Osteocyte (in vitro differentiated cells): Measurements from ENCODE around the gene TTL. TPM values are rescaled to one million over a fixed set of nuclear protein-coding genes. Genes with fewer than 3 reads are reported as not detected.
A peak's percentile ranks its signal among the peaks of the same experiment; 100 is the strongest.
"Not testable (repeated sequence)": the region's sequence is repeated elsewhere in the genome, so short reads cannot be mapped to it uniquely, and the experiment has no call there.

Experiments
- DNase-seq: peaks from one replicate; pipeline ENCODE4 v3.0.0; 2021; ENCODE audit warnings: mixed read lengths; ENCODE audit not compliant: unreplicated experiment; ENCODE audit errors: extremely low spot score
- H3K27ac Mint-ChIP-seq: one replicate; pipeline ENCODE4 v1.8.0; 2021; ENCODE audit warnings: mild to moderate bottlenecking, mixed read lengths; ENCODE audit not compliant: unreplicated experiment
- H3K27me3 Mint-ChIP-seq: one replicate; pipeline ENCODE4 v1.8.0; 2021; ENCODE audit warnings: mixed read lengths; ENCODE audit not compliant: unreplicated experiment
- H3K36me3 Mint-ChIP-seq: one replicate; pipeline ENCODE4 v1.8.0; 2021; ENCODE audit warnings: mixed read lengths; ENCODE audit not compliant: unreplicated experiment
- H3K4me1 Mint-ChIP-seq: one replicate; pipeline ENCODE4 v1.8.0; 2021; ENCODE audit warnings: mixed read lengths; ENCODE audit not compliant: unreplicated experiment
- H3K4me3 Mint-ChIP-seq: one replicate; pipeline ENCODE4 v1.8.0; 2021; ENCODE audit warnings: mild to moderate bottlenecking, moderate library complexity, mixed read lengths; ENCODE audit not compliant: unreplicated experiment
- H3K9me3 Mint-ChIP-seq: one replicate; pipeline ENCODE4 v1.8.0; 2021; ENCODE audit warnings: mixed read lengths; ENCODE audit not compliant: unreplicated experiment
- total RNA-seq: library from RNA; stranded (reverse); gene quantifications from 2 replicates; pipeline ENCODE4 v1.2.1, GENCODE V29; 2021
- TF ChIP-seq, protein P1 (sequence below): fragments of 200-600 bp; sonication (generic); IDR thresholded peaks from 2 replicates; pipeline ENCODE4 v1.5.0; 2021; ENCODE audit warnings: antibody characterized with exemption, mild to moderate bottlenecking, moderate library complexity

Gene TTL
- total RNA-seq, 1 donor from 2014 or later = 65.7 TPM

- not testable (repeated sequence) for H3K9me3 Mint-ChIP-seq, H3K36me3 Mint-ChIP-seq, H3K27ac Mint-ChIP-seq, H3K4me3 Mint-ChIP-seq, H3K4me1 Mint-ChIP-seq
- peak; percentile 78 for DNase-seq
- peaks cover 25% of the 10 kb centered on the region for H3K27me3 Mint-ChIP-seq
These were observed 44.5 kb upstream of the TTL start for GRCh38 chr2:112437405-112437831.

DNA sequence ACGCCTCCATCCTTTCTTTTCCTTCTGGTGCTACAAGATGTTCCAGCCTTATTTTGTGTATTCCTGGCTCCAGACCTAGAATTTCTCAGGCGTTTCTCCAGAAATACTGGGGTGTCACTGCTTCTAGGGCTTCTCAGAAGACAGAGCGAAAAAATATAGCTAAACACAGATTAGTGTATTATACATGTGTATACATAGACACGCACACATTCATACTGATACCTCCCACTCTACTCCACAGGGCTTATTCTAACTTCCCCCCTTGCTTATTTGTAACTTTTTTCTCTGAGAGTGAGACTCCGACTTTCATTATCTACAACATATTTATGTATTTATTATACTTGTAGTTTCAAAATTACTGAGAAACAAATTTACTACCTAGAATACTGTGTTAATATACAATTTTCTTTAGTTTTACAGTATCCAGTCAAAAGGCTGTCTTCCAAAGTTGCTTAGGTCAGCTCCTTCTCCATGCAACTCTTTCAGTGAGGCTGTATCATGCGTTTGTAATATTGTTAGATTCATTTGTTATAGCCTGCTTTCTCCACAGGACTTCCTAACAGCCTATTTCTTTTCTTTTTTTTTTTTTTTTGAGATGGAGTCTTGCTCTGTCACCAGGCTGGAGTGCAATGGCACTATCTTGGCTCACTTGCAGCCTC is 43.2 kb upstream of the TTL start:
- H3K27me3 Mint-ChIP-seq = peaks cover 34% of the 10 kb centered on the region

GRCh38 chr2:112444256-112444655 is 37.7 kb upstream of the TTL start:
- H3K27ac Mint-ChIP-seq, H3K4me1 Mint-ChIP-seq, DNase-seq: not testable (repeated sequence)

More for the DNA sequence above, 43.2 kb upstream of the TTL start:
- not testable (repeated sequence) for H3K36me3 Mint-ChIP-seq, H3K4me1 Mint-ChIP-seq, H3K9me3 Mint-ChIP-seq, DNase-seq, H3K4me3 Mint-ChIP-seq, H3K27ac Mint-ChIP-seq

GRCh38 chr2:112449854-112450253 is 32.1 kb upstream of the TTL start:
- Mint-ChIP-seq H3K36me3 (no peaks in the 10 kb centered on the region), H3K9me3 (peaks cover 5% of the 10 kb centered on the region), H3K4me3 (no peak overlapping the region), H3K4me1 (no peaks in the 10 kb centered on the region), H3K27ac (no peak overlapping the region), H3K27me3 (peaks cover 25% of the 10 kb centered on the region)
- TF ChIP-seq, protein P1, sequence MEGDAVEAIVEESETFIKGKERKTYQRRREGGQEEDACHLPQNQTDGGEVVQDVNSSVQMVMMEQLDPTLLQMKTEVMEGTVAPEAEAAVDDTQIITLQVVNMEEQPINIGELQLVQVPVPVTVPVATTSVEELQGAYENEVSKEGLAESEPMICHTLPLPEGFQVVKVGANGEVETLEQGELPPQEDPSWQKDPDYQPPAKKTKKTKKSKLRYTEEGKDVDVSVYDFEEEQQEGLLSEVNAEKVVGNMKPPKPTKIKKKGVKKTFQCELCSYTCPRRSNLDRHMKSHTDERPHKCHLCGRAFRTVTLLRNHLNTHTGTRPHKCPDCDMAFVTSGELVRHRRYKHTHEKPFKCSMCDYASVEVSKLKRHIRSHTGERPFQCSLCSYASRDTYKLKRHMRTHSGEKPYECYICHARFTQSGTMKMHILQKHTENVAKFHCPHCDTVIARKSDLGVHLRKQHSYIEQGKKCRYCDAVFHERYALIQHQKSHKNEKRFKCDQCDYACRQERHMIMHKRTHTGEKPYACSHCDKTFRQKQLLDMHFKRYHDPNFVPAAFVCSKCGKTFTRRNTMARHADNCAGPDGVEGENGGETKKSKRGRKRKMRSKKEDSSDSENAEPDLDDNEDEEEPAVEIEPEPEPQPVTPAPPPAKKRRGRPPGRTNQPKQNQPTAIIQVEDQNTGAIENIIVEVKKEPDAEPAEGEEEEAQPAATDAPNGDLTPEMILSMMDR = no peak
- no peak for DNase-seq

More at GRCh38 chr2:112444256-112444655, 37.7 kb upstream of the TTL start:
- not testable (repeated sequence) for H3K9me3 Mint-ChIP-seq, H3K36me3 Mint-ChIP-seq, H3K4me3 Mint-ChIP-seq
- H3K27me3 Mint-ChIP-seq = peaks cover 47% of the 10 kb centered on the region

DNA sequence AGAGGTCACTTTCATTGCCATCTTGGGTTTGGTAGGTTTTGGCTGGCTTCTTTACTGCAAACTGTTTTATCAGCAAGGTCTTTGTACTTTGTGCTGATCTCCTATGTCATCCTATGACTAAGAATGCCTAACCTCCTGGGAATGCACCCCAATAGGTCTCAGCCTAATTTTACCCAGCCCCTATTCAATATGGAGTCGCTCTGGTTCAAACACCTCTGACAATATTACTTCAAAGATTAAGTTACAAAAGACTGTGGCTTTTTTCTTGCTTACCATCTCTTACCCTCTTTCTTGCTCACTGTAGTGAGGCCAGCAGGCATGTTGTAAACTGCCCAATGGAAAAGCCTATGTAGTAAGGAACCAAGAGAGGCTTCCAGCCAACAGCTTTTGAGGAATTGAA is 30.6 kb upstream of the TTL start:
- H3K27ac Mint-ChIP-seq = no peak overlapping the region
- peaks cover 26% of the 10 kb centered on the region for H3K27me3 Mint-ChIP-seq
- H3K4me1 Mint-ChIP-seq = no peaks in the 10 kb centered on the region
- H3K9me3 Mint-ChIP-seq = peaks cover 5% of the 10 kb centered on the region
- DNase-seq = no peak
- no peak overlapping the region for H3K4me3 Mint-ChIP-seq
- TF ChIP-seq, protein P1 = no peak
- H3K36me3 Mint-ChIP-seq = no peaks in the 10 kb centered on the region

DNA sequence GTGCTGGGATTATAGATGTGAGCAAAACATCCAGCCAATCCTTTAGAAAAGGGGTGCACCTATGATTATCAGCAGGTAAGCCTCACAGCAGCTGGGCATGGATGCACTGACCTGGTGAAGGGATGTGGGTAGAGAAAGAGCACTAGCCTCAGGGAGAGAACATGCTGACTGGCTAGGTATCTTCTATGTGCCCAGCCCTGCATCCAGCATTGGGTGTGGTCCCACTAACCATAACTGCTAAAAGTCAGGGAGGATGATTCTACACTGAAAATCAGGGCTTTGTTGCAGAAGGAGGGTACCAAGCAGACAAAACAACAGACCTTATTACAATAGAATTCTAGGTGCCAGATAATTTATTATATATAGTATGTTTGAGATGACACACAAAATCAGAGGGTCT is 27.4 kb upstream of the TTL start:
- no peaks in the 10 kb centered on the region for H3K36me3 Mint-ChIP-seq
- TF ChIP-seq, protein P1 = no peak
- H3K9me3 Mint-ChIP-seq = peaks cover 5% of the 10 kb centered on the region
- H3K27me3 Mint-ChIP-seq = peaks cover 33% of the 10 kb centered on the region
- DNase-seq = no peak
- H3K4me1 Mint-ChIP-seq = no peaks in the 10 kb centered on the region
- no peak overlapping the region for H3K27ac Mint-ChIP-seq
- no peak overlapping the region for H3K4me3 Mint-ChIP-seq
